H1 (cell line): Measurements from ENCODE around the gene GLOD4. TPM values are rescaled to one million over a fixed set of nuclear protein-coding genes. Genes with fewer than 3 reads are reported as not detected.

Experiments used
- E2F6 ChIP-seq: IDR thresholded peaks from 2 replicates; pipeline ENCODE4 v1.6.1; 2012; ENCODE audit warnings: inconsistent platforms
- PHF8 ChIP-seq: fragments of 200-600 bp; sonication (generic); conservative IDR thresholded peaks from 2 replicates; pipeline ENCODE4 v1.7.1; 2012; ENCODE audit warnings: low read depth, mild to moderate bottlenecking, inconsistent platforms, low read length, moderate library complexity
- POLR2A ChIP-seq, 2 experiments: IDR thresholded peaks; 1 replicate in 1 of 2; 2 replicates in 1 of 2; pipeline ENCODE4 v1.6.1; 2011; ENCODE audit warnings: low read depth in 2 of 2, low read length in 2 of 2, mild to moderate bottlenecking in 2 of 2; ENCODE audit errors: control extremely low read depth in 1 of 2
- polyA plus RNA-seq, 7 experiments: library from polyadenylated mRNA; depleted of rRNA in 3 of 7; stranded (reverse) in 5 of 7; unstranded in 2 of 7; fragments of >200 nt in 5 of 7; fragments of 200-250 nt in 2 of 7; gene quantifications; 1 replicate in 5 of 7; 2 replicates in 1 of 7; 4 replicates in 1 of 7; pipeline versions ENCODE4 v1.2.1 to v1.2.3, GENCODE V29; 2011 to 2013; ENCODE audit warnings: missing spikeins in 2 of 7, mixed read lengths in 2 of 7
- total RNA-seq: library from RNA; stranded (reverse); fragmentation: NEBNext Ultra II Directional; extraction: Animal tissue kit (Norgen Biotek cat#: 25700); gene quantifications from 2 replicates; pipeline ENCODE4 v1.2.1, GENCODE V29; 2021

GLOD4 gene
- total and polyA plus RNA-seq, 2 of the 8 experiments (the other 6 are each of a cell fraction or from before 2014, with no cell fraction given): 36.8 to 81.3 TPM

GRCh38 chr17:745406-745805, 36.7 kb downstream of the GLOD4 start (continued):
- TF ChIP-seq PHF8 (no peak), POLR2A (IDR thresholded peaks at IDR 0.05; ENCODE audit: control extremely low read depth in 1 of 2, low read depth in 2 of 2, low read length in 2 of 2) (no peak), E2F6 (no peak)
